PC-9 (cell line): ENCODE results near the gene RAB40C.

Source experiments
- CTCF ChIP-seq: fragments of 200-600 bp; sonication (generic); conservative IDR thresholded peaks from 2 replicates; pipeline ENCODE4 v1.6.1; 2017; ENCODE audit warnings: mixed run types, antibody characterized with exemption, mild to moderate bottlenecking, moderate library complexity
- EZH2 ChIP-seq: fragments of 200-600 bp; sonication (generic); IDR thresholded peaks from 2 replicates; pipeline ENCODE4 v1.8.0; 2017; ENCODE audit warnings: antibody characterized with exemption, low read depth

- TF ChIP-seq EZH2 (no peak), CTCF (no peak)
Measured at GRCh38 chr16:598823-599739, 9.2 kb downstream of the RAB40C start.
